OCI-LY3 (cell line): ENCODE data around the gene TMEM14B.
A peak's percentile ranks its signal among the peaks of the same experiment; 100 is the strongest.

Experiments used
- H2AFZ ChIP-seq: fragments of 200-600, 300-600 bp; shearing (Covaris generic); 2 replicates; pipeline ENCODE4 v1.6.0; 2014; ENCODE audit warnings: antibody characterized with exemption, low read depth, low read length
- H3K27ac ChIP-seq: fragments of 200-600, 300-600 bp; sonication (generic); 2 replicates; pipeline ENCODE4 v1.5.1; 2014; ENCODE audit warnings: mild to moderate bottlenecking, low read length, moderate library complexity, mixed read lengths
- H3K27me3 ChIP-seq: fragments of 200-600, 300-600 bp; sonication (generic); 2 replicates; pipeline ENCODE4 v1.6.1; 2014; ENCODE audit warnings: low read depth, low read length, mixed read lengths
- H3K36me3 ChIP-seq: fragments of 200-600, 300-600 bp; sonication (generic); replicated peaks from 2 replicates; pipeline ENCODE3; 2014; ENCODE audit warnings: low read depth, low read length, mixed read lengths
- H3K4me1 ChIP-seq: fragments of 300-600, 200-600 bp; sonication (generic); 2 replicates; pipeline ENCODE4 v1.6.1; 2014; ENCODE audit warnings: low read length, mixed read lengths
- H3K4me2 ChIP-seq: fragments of 200-600, 300-600 bp; sonication (generic); 2 replicates; pipeline ENCODE4 v1.6.1; 2014; ENCODE audit warnings: low read length, mixed read lengths
- H3K4me3 ChIP-seq: fragments of 300-600, 200-600 bp; sonication (generic); 2 replicates; pipeline ENCODE4 v1.5.1; 2014; ENCODE audit warnings: antibody characterized with exemption, mild to moderate bottlenecking, low read length, moderate library complexity
- H3K79me2 ChIP-seq: fragments of 300-600, 200-600 bp; shearing (Covaris generic); 2 replicates; pipeline ENCODE4 v1.6.1; 2014; ENCODE audit warnings: mild to moderate bottlenecking, low read length, mixed read lengths
- H3K9ac ChIP-seq: fragments of 300-600, 200-600 bp; shearing (Covaris generic); 2 replicates; pipeline ENCODE4 v1.6.0; 2014; ENCODE audit warnings: mild to moderate bottlenecking, low read length, moderate library complexity
- H3K9me3 ChIP-seq: fragments of 200-600, 300-600 bp; shearing (Covaris generic); 2 replicates; pipeline ENCODE4 v1.6.1; 2014; ENCODE audit warnings: low read length, mixed read lengths; ENCODE audit not compliant: insufficient read depth
- H4K20me1 ChIP-seq: fragments of 200-600, 300-600 bp; sonication (generic); 2 replicates; pipeline ENCODE4 v1.6.1; 2016; ENCODE audit warnings: low read length, mixed read lengths; ENCODE audit not compliant: insufficient read depth
- CTCF ChIP-seq: fragments of 200-600, 300-600 bp; sonication (generic); IDR thresholded peaks from 2 replicates; pipeline ENCODE4 v1.5.1; 2014; ENCODE audit warnings: antibody characterized with exemption, low read length, low read depth
- EZH2phosphoT487 ChIP-seq: fragments of 200-600 bp; shearing (Covaris generic); IDR thresholded peaks from 2 replicates; pipeline ENCODE4 v1.6.1; 2018; ENCODE audit warnings: antibody characterized with exemption, mixed run types, low read depth

Gene TMEM14B

GRCh38 chr6:10792101-10792500, 44.5 kb downstream of the TMEM14B start:
- Histone ChIP-seq H3K36me3 (no peaks in the 10 kb centered on the region), H3K4me1 (peaks cover 10% of the 10 kb centered on the region), H4K20me1 (no peaks in the 10 kb centered on the region), H3K9me3 (no peaks in the 10 kb centered on the region), H3K79me2 (no peaks in the 10 kb centered on the region), H3K27ac (no peak overlapping the region), H3K9ac (no peak overlapping the region), H3K4me2 (no peak overlapping the region), H3K27me3 (no peaks in the 10 kb centered on the region), H3K4me3 (no peak overlapping the region), H2AFZ (no peak overlapping the region)
- TF ChIP-seq CTCF = no peak
- no peak for TF ChIP-seq EZH2phosphoT487

DNA sequence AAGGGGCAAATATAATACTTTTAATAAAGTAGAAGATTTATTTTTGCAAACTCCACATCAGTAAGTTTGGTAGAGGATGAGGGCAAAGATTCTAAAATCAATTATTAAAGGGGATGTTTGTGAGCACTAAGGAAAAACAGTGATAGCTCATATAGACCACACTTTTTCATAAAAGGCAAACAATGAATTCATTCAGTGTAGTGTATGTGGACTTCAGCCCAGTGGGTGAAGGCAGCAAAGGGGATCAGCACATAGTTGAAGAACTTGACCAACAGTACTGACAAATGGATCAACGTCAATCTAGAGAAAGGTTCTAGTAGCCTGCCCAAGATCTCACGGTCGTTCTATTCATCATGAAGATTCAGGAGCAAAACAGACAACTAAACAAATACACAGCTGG, 45.4 kb downstream of the TMEM14B start:
- Histone ChIP-seq H3K4me2 (no peak overlapping the region), H3K4me3 (no peak overlapping the region), H3K36me3 (no peaks in the 10 kb centered on the region), H3K4me1 (peaks cover 10% of the 10 kb centered on the region), H3K27ac (no peak overlapping the region), H3K9ac (no peak overlapping the region), H3K9me3 (no peaks in the 10 kb centered on the region), H2AFZ (no peak overlapping the region), H3K79me2 (no peaks in the 10 kb centered on the region), H4K20me1 (no peaks in the 10 kb centered on the region), H3K27me3 (no peaks in the 10 kb centered on the region)
- no peak for TF ChIP-seq EZH2phosphoT487
- no peak for TF ChIP-seq CTCF

- H3K4me2 ChIP-seq = 0 out of 2 replicates have a peak overlapping the region, but pooled peaks have one; percentile 1
- no peaks in the 10 kb centered on the region for H3K27me3 ChIP-seq
- H3K36me3 ChIP-seq = no peaks in the 10 kb centered on the region
- no peaks in the 10 kb centered on the region for H3K9me3 ChIP-seq
- H3K4me1 ChIP-seq = peaks cover 10% of the 10 kb centered on the region
- H3K4me3 ChIP-seq = no peak overlapping the region
- TF ChIP-seq EZH2phosphoT487 = no peak
- TF ChIP-seq CTCF = no peak
- H4K20me1 ChIP-seq = no peaks in the 10 kb centered on the region
- H3K27ac ChIP-seq = no peak overlapping the region
- H3K9ac ChIP-seq = no peak overlapping the region
- no peaks in the 10 kb centered on the region for H3K79me2 ChIP-seq
- H2AFZ ChIP-seq = no peak overlapping the region
Observed at GRCh38 chr6:10793695-10794094, 46.1 kb downstream of the TMEM14B start.

DNA sequence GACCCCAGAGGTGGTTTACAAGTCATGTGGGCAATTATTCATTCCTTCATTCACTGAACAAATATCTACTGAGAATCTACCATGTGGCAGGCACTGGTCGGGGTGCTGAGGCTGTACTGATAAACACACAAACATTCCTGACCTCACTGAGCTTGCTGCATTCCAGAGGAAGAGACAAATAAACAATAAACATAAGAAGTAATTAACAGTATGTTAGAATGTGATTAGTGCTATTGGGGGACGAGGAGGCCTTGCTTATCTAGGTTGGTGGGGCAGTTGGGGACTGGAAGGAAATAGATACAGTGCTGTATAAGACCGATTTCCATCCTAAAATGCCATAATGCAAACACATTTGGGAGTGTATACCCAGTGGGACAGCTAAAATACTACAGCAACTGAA, 46.6 kb downstream of the TMEM14B start:
- H3K27ac ChIP-seq = no peak overlapping the region
- TF ChIP-seq EZH2phosphoT487 (no peak), CTCF (no peak)
- H3K4me1 ChIP-seq = peaks cover 10% of the 10 kb centered on the region

More for the DNA sequence above, 46.6 kb downstream of the TMEM14B start:
- H3K27me3 ChIP-seq = no peaks in the 10 kb centered on the region
- 0 out of 2 replicates have a peak overlapping the region, but pooled peaks have one; percentile 1 for H3K4me2 ChIP-seq
- no peaks in the 10 kb centered on the region for H3K79me2 ChIP-seq
- no peak overlapping the region for H3K9ac ChIP-seq
- H2AFZ ChIP-seq = no peak overlapping the region
- H3K4me3 ChIP-seq = no peak overlapping the region
- no peaks in the 10 kb centered on the region for H4K20me1 ChIP-seq
- H3K36me3 ChIP-seq = no peaks in the 10 kb centered on the region
- no peaks in the 10 kb centered on the region for H3K9me3 ChIP-seq
